SK-N-SH treated with all-trans-retinoic acid at 6 μM for 48 hours (cell line): Measurements from ENCODE around the gene EMC8.

Experiments used
- ATAC-seq: fragments of 200-7000 bp; cut with Tn5 transposase; 3 replicates; pipeline ENCODE4 v1.9.1; 2020; ENCODE audit warnings: mild to moderate bottlenecking, moderate library complexity
- ARNTL ChIP-seq: fragments of 450-650 bp; formaldehyde crosslinking; IDR thresholded peaks from 2 replicates; pipeline ENCODE4 v1.5.0; 2020; ENCODE audit warnings: low read depth, mild to moderate bottlenecking, moderate library complexity, borderline replicate concordance
- BACH2 ChIP-seq: fragments of 250-450 bp; sonication (Bioruptor Pico); IDR thresholded peaks from 2 replicates; pipeline ENCODE4 v1.9.0; 2021; ENCODE audit warnings: mild to moderate bottlenecking, borderline replicate concordance
- CSDC2 ChIP-seq: fragments of 250-450 bp; sonication (Bioruptor Pico); IDR thresholded peaks from 2 replicates; pipeline ENCODE4 v1.5.0; 2020; ENCODE audit warnings: mild to moderate bottlenecking, moderate library complexity
- ESRRG ChIP-seq: fragments of 250-450 bp; sonication (Bioruptor Pico); IDR thresholded peaks from 2 replicates; pipeline ENCODE4 v1.6.1; 2021; ENCODE audit warnings: mild to moderate bottlenecking
- GLIS3 ChIP-seq: fragments of 250-450 bp; sonication (Bioruptor Pico); IDR thresholded peaks from 2 replicates; pipeline ENCODE4 v1.5.0; 2020; ENCODE audit warnings: mild to moderate bottlenecking, moderate library complexity
- ISL1 ChIP-seq: fragments of 250-450 bp; sonication (Bioruptor Pico); IDR thresholded peaks from 2 replicates; pipeline ENCODE4 v2.1.2; 2022; ENCODE audit warnings: mild to moderate bottlenecking, moderate library complexity
- OSR1 ChIP-seq: fragments of 250-450 bp; sonication (Bioruptor Pico); IDR thresholded peaks from 2 replicates; pipeline ENCODE4 v1.8.0; 2022; ENCODE audit warnings: moderate library complexity, mild to moderate bottlenecking, inconsistent platforms
- PPARA ChIP-seq: fragments of 250-450 bp; sonication (Bioruptor Pico); IDR thresholded peaks from 2 replicates; pipeline ENCODE4 v1.5.0; 2020; ENCODE audit warnings: mild to moderate bottlenecking, borderline replicate concordance
- RARB ChIP-seq: fragments of 250-450 bp; sonication (Bioruptor Pico); IDR thresholded peaks from 2 replicates; pipeline ENCODE4 v1.8.0; 2021; ENCODE audit warnings: mild to moderate bottlenecking, moderate library complexity
- SNAI2 ChIP-seq: fragments of 250-450 bp; sonication (Bioruptor Pico); IDR thresholded peaks from 2 replicates; pipeline ENCODE4 v1.5.0; 2020; ENCODE audit warnings: mild to moderate bottlenecking, moderate library complexity
- TCF4 ChIP-seq: fragments of 250-450 bp; sonication (Bioruptor Pico); IDR thresholded peaks from 2 replicates; pipeline ENCODE4 v1.8.0; 2021; ENCODE audit warnings: mild to moderate bottlenecking, moderate library complexity, borderline replicate concordance
- TOX ChIP-seq: fragments of 250-450 bp; sonication (Bioruptor Pico); IDR thresholded peaks from 2 replicates; pipeline ENCODE4 v1.8.0; 2021; ENCODE audit warnings: mild to moderate bottlenecking, moderate library complexity, borderline replicate concordance
- ZC3H10 ChIP-seq: fragments of 250-450 bp; sonication (Bioruptor Pico); IDR thresholded peaks from 2 replicates; pipeline ENCODE4 v1.5.1; 2021; ENCODE audit warnings: mild to moderate bottlenecking, moderate library complexity
- ZFP3 ChIP-seq: fragments of 250-450 bp; sonication (Bioruptor Pico); IDR thresholded peaks from 2 replicates; pipeline ENCODE4 v1.5.0; 2020; ENCODE audit warnings: mild to moderate bottlenecking, moderate library complexity
- ZNF565 ChIP-seq: fragments of 450-650 bp; formaldehyde crosslinking; conservative IDR thresholded peaks from 2 replicates; pipeline ENCODE4 v1.5.0; 2020; ENCODE audit warnings: low read depth, mild to moderate bottlenecking, moderate library complexity
- ZNF70 ChIP-seq: fragments of 450-650 bp; formaldehyde crosslinking; IDR thresholded peaks from 2 replicates; pipeline ENCODE4 v1.5.0; 2020; ENCODE audit warnings: mild to moderate bottlenecking, moderate library complexity
- ZNF8 ChIP-seq: fragments of 450-650 bp; formaldehyde crosslinking; IDR thresholded peaks from 2 replicates; pipeline ENCODE4 v1.5.0; 2020; ENCODE audit warnings: mild to moderate bottlenecking, moderate library complexity
- TF ChIP-seq, protein P1 (sequence below): fragments of 250-450 bp; sonication (Bioruptor Pico); IDR thresholded peaks from 2 replicates; pipeline ENCODE4 v1.8.0; 2021; ENCODE audit warnings: low read depth, mild to moderate bottlenecking, moderate library complexity, borderline replicate concordance
- TF ChIP-seq, protein P2 (sequence below): fragments of 250-450 bp; sonication (Bioruptor Pico); IDR thresholded peaks from 2 replicates; pipeline ENCODE4 v1.5.1; 2021; ENCODE audit warnings: mild to moderate bottlenecking, moderate library complexity
- TF ChIP-seq, protein P3 (sequence below): fragments of 250-450 bp; sonication (Bioruptor Pico); IDR thresholded peaks from 2 replicates; pipeline ENCODE4 v1.5.0; 2020; ENCODE audit warnings: mild to moderate bottlenecking, moderate library complexity
- TF ChIP-seq, protein P4 (sequence below): fragments of 250-450 bp; sonication (Bioruptor Pico); IDR thresholded peaks from 2 replicates; pipeline ENCODE4 v1.8.0; 2020; ENCODE audit warnings: mild to moderate bottlenecking, moderate library complexity, borderline replicate concordance

EMC8 gene

DNA sequence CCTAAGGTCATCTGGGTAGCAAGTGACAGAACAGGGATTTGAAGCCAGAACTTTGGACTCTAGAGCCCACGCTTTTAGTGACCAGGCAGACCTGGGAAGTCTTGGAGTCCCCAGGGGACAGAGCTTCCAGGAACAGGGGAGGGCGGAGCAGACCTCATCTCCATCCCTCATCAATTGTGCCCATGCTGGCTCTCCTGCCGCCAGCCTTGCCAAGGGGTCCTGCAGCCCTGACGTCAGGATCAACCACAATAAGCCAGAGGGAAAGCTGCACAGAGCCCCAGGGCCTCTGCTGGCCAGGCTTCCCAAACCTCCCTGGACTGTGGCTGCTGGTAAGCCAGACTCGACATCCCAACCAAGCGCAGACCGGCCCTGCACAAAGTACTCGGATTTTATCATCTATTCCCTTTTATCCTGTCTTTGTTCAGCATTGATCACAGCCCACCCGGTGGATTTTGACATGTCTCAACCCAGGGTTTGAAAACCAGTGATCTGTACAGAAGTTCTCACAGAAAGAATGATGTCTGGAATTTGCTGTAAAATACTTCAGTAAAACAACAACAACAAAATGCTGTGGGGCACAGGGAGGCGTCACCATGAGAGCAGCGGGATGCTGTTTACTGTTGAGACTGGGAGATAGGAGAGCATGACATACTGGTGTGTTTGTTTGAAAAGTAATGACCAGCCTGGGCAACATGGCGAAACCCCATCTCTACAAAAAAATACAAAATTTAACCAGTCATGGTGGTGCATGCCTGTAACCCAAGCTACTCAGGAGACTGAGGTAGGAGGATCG is 60.2 kb downstream of the EMC8 start:
- no peak for ATAC-seq
- TF ChIP-seq, protein P1, sequence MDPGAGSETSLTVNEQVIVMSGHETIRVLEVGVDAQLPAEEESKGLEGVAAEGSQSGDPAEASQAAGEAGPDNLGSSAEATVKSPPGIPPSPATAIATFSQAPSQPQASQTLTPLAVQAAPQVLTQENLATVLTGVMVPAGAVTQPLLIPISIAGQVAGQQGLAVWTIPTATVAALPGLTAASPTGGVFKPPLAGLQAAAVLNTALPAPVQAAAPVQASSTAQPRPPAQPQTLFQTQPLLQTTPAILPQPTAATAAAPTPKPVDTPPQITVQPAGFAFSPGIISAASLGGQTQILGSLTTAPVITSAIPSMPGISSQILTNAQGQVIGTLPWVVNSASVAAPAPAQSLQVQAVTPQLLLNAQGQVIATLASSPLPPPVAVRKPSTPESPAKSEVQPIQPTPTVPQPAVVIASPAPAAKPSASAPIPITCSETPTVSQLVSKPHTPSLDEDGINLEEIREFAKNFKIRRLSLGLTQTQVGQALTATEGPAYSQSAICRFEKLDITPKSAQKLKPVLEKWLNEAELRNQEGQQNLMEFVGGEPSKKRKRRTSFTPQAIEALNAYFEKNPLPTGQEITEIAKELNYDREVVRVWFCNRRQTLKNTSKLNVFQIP (CRISPR knock-in tag), result no peak
- TF ChIP-seq ARNTL (CRISPR knock-in tag), result no peak
- no peak for TF ChIP-seq BACH2 (CRISPR knock-in tag)
- no peak for TF ChIP-seq RARB (CRISPR knock-in tag)
- TF ChIP-seq, protein P2, sequence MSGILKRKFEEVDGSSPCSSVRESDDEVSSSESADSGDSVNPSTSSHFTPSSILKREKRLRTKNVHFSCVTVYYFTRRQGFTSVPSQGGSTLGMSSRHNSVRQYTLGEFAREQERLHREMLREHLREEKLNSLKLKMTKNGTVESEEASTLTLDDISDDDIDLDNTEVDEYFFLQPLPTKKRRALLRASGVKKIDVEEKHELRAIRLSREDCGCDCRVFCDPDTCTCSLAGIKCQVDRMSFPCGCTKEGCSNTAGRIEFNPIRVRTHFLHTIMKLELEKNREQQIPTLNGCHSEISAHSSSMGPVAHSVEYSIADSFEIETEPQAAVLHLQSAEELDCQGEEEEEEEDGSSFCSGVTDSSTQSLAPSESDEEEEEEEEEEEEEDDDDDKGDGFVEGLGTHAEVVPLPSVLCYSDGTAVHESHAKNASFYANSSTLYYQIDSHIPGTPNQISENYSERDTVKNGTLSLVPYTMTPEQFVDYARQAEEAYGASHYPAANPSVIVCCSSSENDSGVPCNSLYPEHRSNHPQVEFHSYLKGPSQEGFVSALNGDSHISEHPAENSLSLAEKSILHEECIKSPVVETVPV, result no peak
- TF ChIP-seq GLIS3 (CRISPR knock-in tag), result no peak
- no peak for TF ChIP-seq CSDC2
- TF ChIP-seq ZFP3 (CRISPR knock-in tag), result no peak
- TF ChIP-seq, protein P3, sequence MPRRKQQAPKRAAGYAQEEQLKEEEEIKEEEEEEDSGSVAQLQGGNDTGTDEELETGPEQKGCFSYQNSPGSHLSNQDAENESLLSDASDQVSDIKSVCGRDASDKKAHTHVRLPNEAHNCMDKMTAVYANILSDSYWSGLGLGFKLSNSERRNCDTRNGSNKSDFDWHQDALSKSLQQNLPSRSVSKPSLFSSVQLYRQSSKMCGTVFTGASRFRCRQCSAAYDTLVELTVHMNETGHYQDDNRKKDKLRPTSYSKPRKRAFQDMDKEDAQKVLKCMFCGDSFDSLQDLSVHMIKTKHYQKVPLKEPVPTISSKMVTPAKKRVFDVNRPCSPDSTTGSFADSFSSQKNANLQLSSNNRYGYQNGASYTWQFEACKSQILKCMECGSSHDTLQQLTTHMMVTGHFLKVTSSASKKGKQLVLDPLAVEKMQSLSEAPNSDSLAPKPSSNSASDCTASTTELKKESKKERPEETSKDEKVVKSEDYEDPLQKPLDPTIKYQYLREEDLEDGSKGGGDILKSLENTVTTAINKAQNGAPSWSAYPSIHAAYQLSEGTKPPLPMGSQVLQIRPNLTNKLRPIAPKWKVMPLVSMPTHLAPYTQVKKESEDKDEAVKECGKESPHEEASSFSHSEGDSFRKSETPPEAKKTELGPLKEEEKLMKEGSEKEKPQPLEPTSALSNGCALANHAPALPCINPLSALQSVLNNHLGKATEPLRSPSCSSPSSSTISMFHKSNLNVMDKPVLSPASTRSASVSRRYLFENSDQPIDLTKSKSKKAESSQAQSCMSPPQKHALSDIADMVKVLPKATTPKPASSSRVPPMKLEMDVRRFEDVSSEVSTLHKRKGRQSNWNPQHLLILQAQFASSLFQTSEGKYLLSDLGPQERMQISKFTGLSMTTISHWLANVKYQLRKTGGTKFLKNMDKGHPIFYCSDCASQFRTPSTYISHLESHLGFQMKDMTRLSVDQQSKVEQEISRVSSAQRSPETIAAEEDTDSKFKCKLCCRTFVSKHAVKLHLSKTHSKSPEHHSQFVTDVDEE (CRISPR knock-in tag), result no peak
- no peak for TF ChIP-seq TOX (CRISPR knock-in tag)
- no peak for TF ChIP-seq SNAI2 (CRISPR knock-in tag)
- TF ChIP-seq ZNF70 (CRISPR knock-in tag), result no peak
- TF ChIP-seq ESRRG (CRISPR knock-in tag), result no peak
- no peak for TF ChIP-seq ISL1 (CRISPR knock-in tag)
- TF ChIP-seq OSR1, result no peak
- TF ChIP-seq, protein P4, sequence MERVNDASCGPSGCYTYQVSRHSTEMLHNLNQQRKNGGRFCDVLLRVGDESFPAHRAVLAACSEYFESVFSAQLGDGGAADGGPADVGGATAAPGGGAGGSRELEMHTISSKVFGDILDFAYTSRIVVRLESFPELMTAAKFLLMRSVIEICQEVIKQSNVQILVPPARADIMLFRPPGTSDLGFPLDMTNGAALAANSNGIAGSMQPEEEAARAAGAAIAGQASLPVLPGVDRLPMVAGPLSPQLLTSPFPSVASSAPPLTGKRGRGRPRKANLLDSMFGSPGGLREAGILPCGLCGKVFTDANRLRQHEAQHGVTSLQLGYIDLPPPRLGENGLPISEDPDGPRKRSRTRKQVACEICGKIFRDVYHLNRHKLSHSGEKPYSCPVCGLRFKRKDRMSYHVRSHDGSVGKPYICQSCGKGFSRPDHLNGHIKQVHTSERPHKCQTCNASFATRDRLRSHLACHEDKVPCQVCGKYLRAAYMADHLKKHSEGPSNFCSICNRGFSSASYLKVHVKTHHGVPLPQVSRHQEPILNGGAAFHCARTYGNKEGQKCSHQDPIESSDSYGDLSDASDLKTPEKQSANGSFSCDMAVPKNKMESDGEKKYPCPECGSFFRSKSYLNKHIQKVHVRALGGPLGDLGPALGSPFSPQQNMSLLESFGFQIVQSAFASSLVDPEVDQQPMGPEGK (CRISPR knock-in tag), result no peak
- no peak for TF ChIP-seq ZNF565 (CRISPR knock-in tag)
- no peak for TF ChIP-seq ZNF8
- TF ChIP-seq, all 23 proteins: peak for 0

DNA sequence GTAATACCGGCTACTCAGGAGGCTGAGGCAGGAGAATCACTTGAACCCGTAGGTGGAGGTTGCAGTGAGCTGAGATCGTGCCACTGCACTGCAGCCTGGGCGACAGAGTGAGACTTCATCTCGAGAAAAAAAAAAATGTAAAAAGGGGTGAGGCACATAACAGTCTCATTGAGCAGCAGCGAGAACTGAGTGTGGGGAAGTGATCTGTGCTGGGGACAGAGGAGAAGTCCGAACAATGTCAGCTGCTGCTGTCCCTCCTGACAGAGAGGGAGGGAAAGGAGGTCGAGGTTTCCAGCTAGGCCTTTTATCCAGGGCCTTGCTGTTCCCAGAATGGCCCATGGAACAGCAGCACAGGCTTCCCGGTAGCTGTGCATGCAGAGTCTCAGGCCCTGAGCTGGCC is 62.4 kb downstream of the EMC8 start:
- TF ChIP-seq ZNF70 (CRISPR knock-in tag), result no peak
- no peak for TF ChIP-seq RARB (CRISPR knock-in tag)
- TF ChIP-seq ISL1 (CRISPR knock-in tag), result no peak
- TF ChIP-seq, protein P4 (CRISPR knock-in tag), result no peak
- TF ChIP-seq PPARA, result no peak
- no peak for TF ChIP-seq ZNF8
- no peak for TF ChIP-seq GLIS3 (CRISPR knock-in tag)
- TF ChIP-seq, protein P3 (CRISPR knock-in tag), result no peak
- no peak for TF ChIP-seq BACH2 (CRISPR knock-in tag)
- TF ChIP-seq TCF4 (CRISPR knock-in tag), result no peak
- no peak for TF ChIP-seq ZFP3 (CRISPR knock-in tag)
- TF ChIP-seq ZC3H10 (CRISPR knock-in tag), result no peak
- TF ChIP-seq, protein P1 (CRISPR knock-in tag), result no peak
- no peak for TF ChIP-seq SNAI2 (CRISPR knock-in tag)
- no peak for ATAC-seq
